ENCODE results near the gene KCNQ5. TPM values are rescaled to one million over a fixed set of nuclear protein-coding genes. Genes with fewer than 3 reads are reported as not detected.

Gene KCNQ5
- total RNA-seq, 1 experiment from 2014 or later: 0.07 TPM

DNA sequence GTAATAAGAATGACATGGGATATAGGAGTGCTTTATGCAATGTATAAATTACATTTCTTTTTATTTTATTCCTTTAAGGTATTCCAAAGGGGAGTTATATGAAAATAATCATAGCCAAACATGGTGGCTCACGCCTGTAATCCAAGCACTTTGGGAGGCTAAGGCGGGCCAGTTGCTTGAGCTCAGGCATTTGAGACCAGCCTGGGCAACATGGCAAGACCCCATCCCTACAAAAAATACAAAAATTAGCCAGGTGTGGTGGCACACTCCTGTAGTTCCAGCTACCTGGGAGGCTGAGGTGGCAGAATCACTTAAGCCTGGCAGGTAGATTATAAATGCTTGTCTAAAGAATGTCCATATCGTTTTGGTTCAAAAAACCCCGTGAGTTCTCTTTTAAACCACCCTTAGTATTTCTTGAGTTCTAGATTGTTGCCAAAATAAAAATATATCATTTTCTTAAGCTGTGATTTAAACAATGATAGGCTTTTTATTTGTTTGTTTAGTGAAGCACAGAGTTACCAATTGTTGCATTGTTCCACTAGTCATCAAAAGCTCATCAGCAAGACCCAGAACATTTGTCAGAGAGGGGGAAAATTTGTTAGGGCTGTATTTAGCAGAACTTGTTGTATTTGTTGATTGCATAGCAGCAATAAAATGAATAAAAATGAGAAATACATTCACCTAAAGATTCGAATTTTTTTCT, 457.2 kb downstream of the KCNQ5 start:
- H3K23ac ChIP-seq (ENCODE audit: insufficient read length, low read depth, low read length): no peak overlapping the region
- H3K9me3 ChIP-seq (ENCODE audit: control insufficient read depth, low read depth, low read length): no peaks in the 10 kb centered on the region
- no peak overlapping the region for H2AK5ac ChIP-seq (ENCODE audit: insufficient read length, low read length)
- H3K79me2 ChIP-seq (ENCODE audit: insufficient read depth, low read length): no peaks in the 10 kb centered on the region
- no peak overlapping the region for H3K9ac ChIP-seq (ENCODE audit: extremely low read depth, insufficient read length, low read length)
- H3K79me1 ChIP-seq (ENCODE audit: insufficient read depth, low read depth, low read length, poor library complexity, severe bottlenecking): no peaks in the 10 kb centered on the region
- no peak overlapping the region for H2BK120ac ChIP-seq (ENCODE audit: low read depth, low read length, poor library complexity, severe bottlenecking)
- no peak overlapping the region for H3K4me3 Mint-ChIP-seq
- no peaks in the 10 kb centered on the region; a peak in 1 of 7 replicates for H3K36me3 Mint-ChIP-seq (ENCODE audit: insufficient read depth in 1 of 3, low read depth in 3 of 3)
- no peak overlapping the region for H3K4me2 ChIP-seq (ENCODE audit: insufficient read depth, insufficient read length, low read length)
- no peak overlapping the region for H2BK12ac ChIP-seq (ENCODE audit: insufficient read length, low read depth, low read length)
- no peak for DNase-seq
- no peak overlapping the region for H4K5ac ChIP-seq (ENCODE audit: insufficient read length, low read depth, low read length)
- no peaks in the 10 kb centered on the region for H3K23me2 ChIP-seq (ENCODE audit: insufficient read length, low read depth, low read length, poor library complexity, severe bottlenecking)
- no peak overlapping the region for H3K4ac ChIP-seq (ENCODE audit: low read depth, low read length)
- H4K8ac ChIP-seq (replicated peaks; ENCODE audit: insufficient read length, low read depth, low read length): no peak overlapping the region
- peaks cover 26 to 43% of the 10 kb centered on the region in 2 experiments for H3K4me1 Mint-ChIP-seq
- no peak for TF ChIP-seq CTCF (conservative IDR thresholded peaks at IDR 0.05)
- no peak overlapping the region for H2BK15ac ChIP-seq (ENCODE audit: low read depth, low read length)
- no peaks in the 10 kb centered on the region for H3K9me3 Mint-ChIP-seq
- H4K20me1 ChIP-seq (ENCODE audit: control insufficient read depth, insufficient read depth, insufficient read length): no peaks in the 10 kb centered on the region
- no peak overlapping the region for H3K27ac Mint-ChIP-seq
- no peak overlapping the region for H2BK5ac ChIP-seq (ENCODE audit: insufficient read length, low read length)
- no peak overlapping the region for H3K18ac ChIP-seq (ENCODE audit: insufficient read length, low read depth, low read length)
- no peaks in the 10 kb centered on the region for H3K27me3 ChIP-seq (ENCODE audit: insufficient read depth, low read length)
- no peaks in the 10 kb centered on the region for H3K27me3 Mint-ChIP-seq (ENCODE audit: low read depth)
- H2AFZ ChIP-seq (ENCODE audit: low read length): no peak overlapping the region
- H2BK20ac ChIP-seq (ENCODE audit: low read depth, low read length, poor library complexity, severe bottlenecking): no peak overlapping the region
- H3K27ac ChIP-seq (ENCODE audit: insufficient read length, low read depth, low read length): no peak overlapping the region
- H3K56ac ChIP-seq (ENCODE audit: insufficient read length, low read depth, low read length): no peak overlapping the region
- H3T11ph ChIP-seq (ENCODE audit: low read length): no peak overlapping the region
- H3K14ac ChIP-seq (ENCODE audit: insufficient read depth, low read length): no peak overlapping the region
- H4K91ac ChIP-seq (ENCODE audit: insufficient read length, low read depth, low read length): no peak overlapping the region
- peaks cover 15% of the 10 kb centered on the region for H3K4me1 ChIP-seq (ENCODE audit: insufficient read depth, low read length)
- no CpG with 5 or more reads among the region's 5 CpGs for WGBS (ENCODE audit: extremely low coverage, insufficient read length, low lambda C conversion rate)

Data from H9 (cell line).